Measurements from ENCODE around the gene SNAP29. TPM values are rescaled to one million over a fixed set of nuclear protein-coding genes. Genes with fewer than 3 reads are reported as not detected.
A peak's percentile ranks its signal among the peaks of the same experiment; 100 is the strongest.
"Not testable (repeated sequence)": the region's sequence is repeated elsewhere in the genome, so short reads cannot be mapped to it uniquely, and the experiment has no call there.

Gene SNAP29
- total RNA-seq, 4 donors from 2014 or later, result 13.2 to 21.5 (median 18.3) TPM

- H3K27ac ChIP-seq, result no peak overlapping the region
- H3K27me3 ChIP-seq, result no peaks in the 10 kb centered on the region
- no peak for DNase-seq
- peaks cover 0 to 15% (median 0%) of the 10 kb centered on the region in 3 donors for H3K36me3 ChIP-seq
- no peak overlapping the region for H3K4me3 ChIP-seq
- no peaks in the 10 kb centered on the region for H3K9me3 ChIP-seq
- no peak for TF ChIP-seq CTCF (IDR thresholded peaks at IDR 0.05)
- no peak for TF ChIP-seq POLR2A (IDR thresholded peaks at IDR 0.05)
- H3K4me1 ChIP-seq, result peaks cover 0 to 28% (median 2%) of the 10 kb centered on the region in 4 donors
These were observed 71.2 kb downstream of the SNAP29 start for GRCh38 chr22:20930004-20930403.

- peak in 2 of 3 donors; percentile 4 to 33 for DNase-seq
- peaks cover 0 to 32% (median 2%) of the 10 kb centered on the region in 4 donors for H3K4me1 ChIP-seq
- H3K27me3 ChIP-seq, H3K27ac ChIP-seq, H3K4me3 ChIP-seq, H3K9me3 ChIP-seq: not testable (repeated sequence)
- peaks cover 0 to 19% (median 0%) of the 10 kb centered on the region in 3 donors for H3K36me3 ChIP-seq
These were observed 71.6 kb downstream of the SNAP29 start for GRCh38 chr22:20930435-20930834.

GRCh38 chr22:20931126-20931654 lies 72.4 kb downstream of the SNAP29 start:
- Histone ChIP-seq H3K4me1 (peaks cover 0 to 37% (median under 1%) of the 10 kb centered on the region in 4 donors), H3K9me3 (no peaks in the 10 kb centered on the region), H3K27ac (no peak overlapping the region), H3K36me3 (peaks cover 0 to 24% (median 0%) of the 10 kb centered on the region in 3 donors), H3K4me3 (no peak overlapping the region), H3K27me3 (no peaks in the 10 kb centered on the region)
- TF ChIP-seq CTCF (IDR thresholded peaks at IDR 0.05) (no peak), POLR2A (IDR thresholded peaks at IDR 0.05) (no peak)
- no peak for DNase-seq

- Histone ChIP-seq H3K9me3 (no peaks in the 10 kb centered on the region), H3K36me3 (peaks cover 0 to 35% (median 0%) of the 10 kb centered on the region in 3 donors), H3K4me1 (peaks cover 3 to 58% (median 10%) of the 10 kb centered on the region in 4 donors), H3K27me3 (no peaks in the 10 kb centered on the region), H3K27ac (no peak overlapping the region), H3K4me3 (no peak overlapping the region)
- peak in 1 of 3 donors; percentile 14 for DNase-seq
- TF ChIP-seq CTCF (IDR thresholded peaks at IDR 0.05) (no peak), POLR2A (IDR thresholded peaks at IDR 0.05) (no peak)
These were observed 75.1 kb downstream of the SNAP29 start for GRCh38 chr22:20933910-20934309.

- not testable (repeated sequence) for H3K27me3 ChIP-seq, H3K4me3 ChIP-seq, DNase-seq, H3K9me3 ChIP-seq, H3K27ac ChIP-seq
- Histone ChIP-seq H3K36me3 (peaks cover 0 to 35% (median 0%) of the 10 kb centered on the region in 3 donors), H3K4me1 (peaks cover 3 to 65% (median 10%) of the 10 kb centered on the region in 4 donors)
These were observed 76.2 kb downstream of the SNAP29 start for GRCh38 chr22:20935049-20935448.

GRCh38 chr22:20935780-20936539 lies 77.2 kb downstream of the SNAP29 start:
- H3K27me3 ChIP-seq, H3K4me3 ChIP-seq, H3K9me3 ChIP-seq, H3K27ac ChIP-seq: not testable (repeated sequence)
- DNase-seq, result peak in 1 of 3 donors; percentile 5
- H3K36me3 ChIP-seq, result peaks cover 0 to 35% (median 0%) of the 10 kb centered on the region in 3 donors
- H3K4me1 ChIP-seq, result peaks cover 3 to 72% (median 10%) of the 10 kb centered on the region in 4 donors

- peaks cover 3 to 71% (median 11%) of the 10 kb centered on the region in 4 donors for H3K4me1 ChIP-seq
- peak overlapping the region in 1 of 4 donors; percentile 61 for H3K27ac ChIP-seq
- peak in 1 of 3 donors; percentile 41 for DNase-seq
- peak overlapping the region in 1 of 4 donors; percentile 0 for H3K4me3 ChIP-seq
- H3K9me3 ChIP-seq, result no peaks in the 10 kb centered on the region
- no peaks in the 10 kb centered on the region for H3K27me3 ChIP-seq
- no peak for TF ChIP-seq CTCF (IDR thresholded peaks at IDR 0.05)
- TF ChIP-seq POLR2A (IDR thresholded peaks at IDR 0.05), result no peak
- peaks cover 0 to 35% (median 0%) of the 10 kb centered on the region in 3 donors for H3K36me3 ChIP-seq
These were observed 78.4 kb downstream of the SNAP29 start for GRCh38 chr22:20937031-20937793.
